ENCODE results near the gene CAST.

Gene CAST

DNA sequence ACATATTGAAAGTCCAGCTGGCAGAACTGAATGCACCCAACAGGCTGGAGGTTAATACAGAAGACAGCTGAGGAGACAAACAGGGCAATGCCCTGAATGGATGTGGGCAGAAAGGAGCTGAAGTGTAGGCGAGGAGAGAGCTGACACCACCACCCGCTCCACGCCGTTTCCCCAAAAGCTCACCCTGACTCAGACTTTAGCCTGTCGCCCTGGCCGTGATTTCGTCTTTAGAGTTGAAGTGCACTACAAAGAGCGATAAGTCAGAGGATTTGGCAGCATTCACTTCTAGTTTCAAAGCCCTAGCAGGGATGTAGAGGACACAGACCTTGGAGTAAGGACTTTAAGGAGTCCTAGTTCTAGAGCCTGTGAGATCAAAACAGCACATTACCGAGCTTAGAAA is 147.7 kb downstream of the CAST start:
- DNase-seq (ENCODE audit: low spot score) (no peak), FAIRE-seq (no peak)

DNA sequence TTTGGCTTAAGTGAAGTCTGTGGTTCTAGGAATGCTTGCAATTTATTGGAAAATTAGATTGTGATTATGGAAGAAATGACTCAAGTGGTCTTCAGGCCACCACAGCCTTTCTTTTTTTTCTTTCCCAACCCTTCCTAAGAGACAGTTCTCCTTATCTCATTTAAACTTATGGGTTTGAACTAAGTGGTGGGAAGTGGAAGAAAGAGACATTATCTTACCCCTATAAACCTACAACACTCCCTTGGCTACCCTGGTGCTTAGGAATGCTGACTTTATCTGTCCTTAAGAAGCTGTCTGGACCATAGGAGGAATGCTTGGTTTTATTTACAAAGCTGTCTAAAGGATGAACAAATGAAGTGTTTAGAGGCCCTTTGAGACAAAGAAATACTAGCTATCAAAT is 150.7 kb downstream of the CAST start:
- FAIRE-seq: no peak

DNA sequence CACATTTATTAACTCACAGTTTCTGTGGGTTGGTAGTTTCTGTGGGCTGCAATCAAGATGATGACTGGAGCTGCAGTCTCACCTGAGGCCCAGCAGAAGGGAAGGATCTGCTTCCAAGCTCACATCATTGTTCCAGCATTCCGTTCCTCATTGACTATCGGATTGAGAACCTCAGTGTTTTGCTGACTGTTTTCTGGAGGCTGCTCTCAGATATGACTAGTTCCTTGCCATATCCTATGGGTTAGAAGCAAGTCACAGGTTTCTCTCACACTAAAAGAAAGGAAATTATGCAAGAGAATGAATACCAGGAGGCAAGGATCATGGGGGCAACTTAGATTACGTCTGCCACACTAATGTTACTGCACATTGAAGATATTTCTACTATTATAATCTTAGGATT is 151.9 kb downstream of the CAST start:
- DNase-seq (ENCODE audit: low spot score): no peak
- no peak for FAIRE-seq

More for the DNA sequence above, 150.7 kb downstream of the CAST start:
- DNase-seq (ENCODE audit: low spot score): no peak

DNA sequence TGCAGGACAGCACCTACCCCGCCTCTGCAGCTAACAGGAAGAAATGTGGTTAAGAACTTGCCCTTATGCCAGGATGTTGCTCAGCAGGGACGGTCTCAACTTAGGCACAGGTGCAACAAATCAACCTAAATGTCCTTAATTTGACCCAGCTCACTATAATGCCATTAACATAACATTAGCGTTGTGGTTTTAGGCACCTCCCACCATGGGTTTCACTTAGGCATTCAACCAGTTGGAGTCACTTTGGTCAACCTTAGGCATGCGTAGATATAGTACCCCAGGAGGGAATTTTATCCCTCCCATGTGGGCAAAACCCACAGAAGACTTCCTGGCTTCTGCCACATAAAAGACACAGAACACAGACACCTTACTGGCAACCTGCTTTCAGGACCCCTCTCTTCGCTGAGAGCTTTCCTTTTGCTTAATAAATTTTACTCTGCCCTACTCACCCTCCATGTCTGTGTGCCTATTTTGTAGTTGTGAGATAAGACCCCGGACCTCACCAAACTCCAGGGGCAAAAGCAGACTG is 154.3 kb downstream of the CAST start:
- no peak for DNase-seq (ENCODE audit: low spot score)
- no peak for FAIRE-seq

DNA sequence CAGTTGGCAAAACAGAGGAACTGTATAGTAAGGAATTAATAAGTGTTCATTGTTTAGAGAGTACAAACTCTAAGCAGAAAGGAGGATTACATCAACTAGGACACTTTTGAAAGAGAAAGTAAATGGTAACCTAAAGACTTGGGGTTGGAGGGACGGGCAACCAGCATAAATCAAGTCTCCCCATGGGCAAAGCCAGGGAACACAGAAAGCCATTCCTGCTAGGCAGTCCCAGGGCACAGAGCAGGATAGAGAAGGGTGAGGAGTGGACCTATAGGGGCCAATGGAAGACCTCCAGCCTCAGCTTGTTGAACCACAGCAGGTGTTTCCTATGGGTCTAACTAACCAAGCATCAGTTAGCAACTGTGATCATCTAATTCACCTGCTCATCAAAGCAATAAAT is 154.8 kb downstream of the CAST start:
- DNase-seq (ENCODE audit: low spot score) (no peak), FAIRE-seq (no peak)

DNA sequence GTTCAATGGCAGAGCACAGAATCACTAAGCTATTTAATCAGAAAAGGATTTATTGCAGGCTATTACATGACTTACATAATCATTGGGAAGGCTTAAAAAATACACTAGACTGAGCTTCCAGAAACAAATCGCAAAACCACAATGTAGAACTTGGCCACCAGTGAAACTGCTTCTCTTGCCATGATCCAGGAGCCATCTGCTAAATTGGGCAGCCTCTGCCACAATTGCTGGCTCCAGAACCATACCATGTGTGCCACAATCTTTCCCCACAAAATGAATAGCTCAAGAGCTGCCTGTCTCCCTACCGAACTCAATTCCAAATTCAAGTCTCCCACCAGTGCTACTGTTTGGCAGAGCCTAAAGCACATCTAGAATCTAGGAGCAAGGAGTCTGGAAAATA is 155.3 kb downstream of the CAST start:
- DNase-seq (ENCODE audit: low spot score) (no peak), FAIRE-seq (no peak)

DNA sequence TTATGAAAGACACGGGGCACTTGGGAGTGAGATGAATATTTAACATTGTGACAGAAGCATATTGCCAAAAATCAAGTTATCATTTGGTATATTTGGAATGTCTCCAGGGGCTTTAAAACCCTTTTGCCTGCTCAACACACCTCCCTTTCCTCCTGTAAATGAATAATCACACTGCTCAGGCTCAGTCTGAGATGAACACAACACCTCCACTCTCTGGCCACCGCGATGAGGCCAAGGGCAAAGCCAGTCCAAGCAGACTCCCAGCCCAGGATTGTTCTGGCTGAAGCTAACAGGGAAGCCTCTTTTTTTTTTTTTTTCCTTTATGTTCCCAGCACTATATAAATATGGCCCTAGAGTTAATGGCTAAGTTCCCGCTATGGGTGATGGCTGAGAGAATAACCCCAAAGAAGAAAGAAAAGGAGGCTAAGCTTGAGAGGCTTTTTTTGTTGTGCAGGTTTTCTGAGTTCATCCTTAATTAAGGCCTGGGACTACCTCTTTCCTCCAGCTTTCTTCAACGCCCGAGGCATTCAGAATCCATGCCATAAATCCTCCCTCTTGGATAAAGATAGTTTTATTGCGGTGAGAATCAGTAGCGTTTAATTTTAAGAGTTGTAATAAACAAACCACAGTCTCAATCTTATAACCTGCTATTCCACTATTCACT is 156.1 kb downstream of the CAST start:
- no peak for DNase-seq (ENCODE audit: low spot score)
- no peak for FAIRE-seq

DNA sequence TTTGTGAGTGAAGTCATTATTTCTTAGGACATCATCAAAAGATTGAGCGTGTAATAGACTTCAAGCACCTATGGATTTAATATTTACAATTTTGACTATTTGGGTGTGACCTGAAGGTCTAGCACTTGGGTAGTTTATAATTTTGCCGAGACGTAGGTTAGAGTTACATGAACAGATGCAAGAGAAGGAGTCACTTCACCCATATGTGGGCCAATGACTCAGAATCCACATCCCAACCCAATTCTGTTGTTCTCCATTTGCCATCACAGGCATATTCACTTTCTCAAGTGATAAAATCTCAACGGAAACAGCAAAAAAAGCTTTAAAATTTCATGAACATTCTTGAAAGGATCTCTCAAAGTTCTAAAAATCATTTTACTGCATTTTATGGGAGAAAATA is 157.6 kb downstream of the CAST start:
- FAIRE-seq (no peak), DNase-seq (ENCODE audit: low spot score) (no peak)

DNA sequence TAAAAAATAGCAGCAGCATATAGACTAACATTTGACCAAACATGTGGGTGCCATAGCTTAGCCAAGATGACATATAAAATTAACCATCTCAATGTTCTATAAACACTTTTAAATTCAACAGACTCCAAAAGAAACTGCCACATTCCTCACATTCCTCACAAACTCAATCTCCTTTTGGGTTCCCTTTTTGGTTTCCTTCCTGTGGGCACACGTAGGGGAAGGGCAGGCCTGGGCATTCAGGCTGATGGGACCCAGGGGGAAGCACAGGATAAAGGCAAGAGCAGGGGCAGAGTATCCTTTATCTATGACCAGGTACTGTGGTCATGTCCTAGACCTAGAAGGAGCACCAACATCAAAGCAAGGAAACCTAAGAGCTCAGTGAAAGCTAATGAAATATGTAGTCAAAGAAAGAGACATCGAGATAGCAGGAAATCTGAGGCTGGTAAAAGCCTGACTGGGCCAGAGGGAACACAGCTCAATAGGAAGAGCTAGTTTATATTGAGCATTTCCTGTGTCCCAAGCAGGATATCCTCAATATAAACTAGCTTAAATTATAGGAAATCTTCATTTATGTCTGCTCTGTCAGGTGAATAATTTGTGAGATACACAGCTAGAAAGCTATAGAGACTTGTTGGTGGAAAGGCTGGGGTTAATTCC is 159.2 kb downstream of the CAST start:
- no peak for DNase-seq (ENCODE audit: low spot score)
- no peak for FAIRE-seq

DNA sequence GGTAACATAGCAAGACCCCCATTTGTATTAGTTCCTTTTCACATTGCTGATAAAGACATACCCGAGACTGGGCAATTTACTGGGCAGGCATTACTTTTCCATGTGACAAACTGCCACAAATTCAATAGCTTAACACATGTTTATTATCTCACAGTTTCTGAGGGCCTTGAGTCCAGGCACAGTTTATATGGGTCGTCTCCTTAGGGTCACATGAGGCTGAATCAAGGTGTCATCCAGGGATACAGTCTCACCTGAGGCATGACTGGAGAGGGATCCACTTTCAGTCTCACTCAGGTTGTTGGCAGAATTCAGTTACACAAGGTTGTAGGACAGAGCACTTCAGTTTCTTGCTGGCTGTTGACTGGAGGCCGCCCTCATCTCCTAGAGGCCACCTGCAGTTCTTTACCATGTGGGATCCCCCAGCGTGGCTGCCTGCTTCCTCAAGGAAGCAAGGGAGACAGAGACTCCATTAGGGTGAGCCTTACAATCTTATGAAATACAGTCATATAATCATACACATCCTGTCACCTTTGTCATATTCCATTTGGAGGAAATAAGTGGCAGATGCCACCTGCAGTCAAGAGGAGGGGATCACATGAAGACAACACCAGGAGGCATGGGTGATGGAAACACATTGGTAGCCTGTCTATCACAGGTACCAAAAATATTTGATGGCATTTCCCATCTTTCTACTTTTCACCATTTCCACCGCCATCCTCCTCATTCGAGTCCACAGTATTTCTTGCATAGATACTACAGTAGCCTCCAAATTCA is 160.7 kb downstream of the CAST start:
- no peak for DNase-seq (ENCODE audit: low spot score)
- no peak for FAIRE-seq

DNA sequence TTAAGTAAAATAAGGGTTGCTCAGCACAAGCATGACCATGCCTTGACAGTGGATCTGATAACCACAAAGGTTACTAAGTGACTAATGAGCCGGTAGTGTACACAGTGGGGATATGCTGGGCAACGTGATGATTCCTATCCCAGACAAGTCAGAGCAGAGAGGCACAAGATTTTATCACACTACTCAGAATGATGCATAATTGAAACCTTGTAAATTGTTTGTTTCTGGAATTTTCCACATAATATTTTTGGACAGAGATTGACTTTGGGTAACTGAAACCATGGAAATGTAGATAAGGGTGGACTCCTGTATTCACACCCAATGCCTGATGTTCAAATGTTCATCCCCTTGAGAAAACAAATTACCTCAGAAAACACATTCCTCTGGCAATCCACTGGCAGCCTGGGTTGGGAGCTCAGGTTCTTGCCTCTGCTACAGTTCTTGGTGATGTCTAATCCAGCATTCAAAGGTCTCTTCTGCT is 161.8 kb downstream of the CAST start:
- DNase-seq (ENCODE audit: low spot score) (peak; percentile 88), FAIRE-seq (peak; percentile 92)

Measured in RCC 7860 (cell line).